HG03520 (cell line): ENCODE data around the gene MSANTD1.
"Not testable (repeated sequence)": the region's sequence is repeated elsewhere in the genome, so short reads cannot be mapped to it uniquely, and the experiment has no call there.

Source experiments
- ATAC-seq: cut with Tn5 transposase; IDR thresholded peaks from one replicate; pipeline ENCODE4 v1.9.1; 2021; ENCODE audit warnings: mild to moderate bottlenecking, moderate library complexity; ENCODE audit not compliant: unreplicated experiment

The MSANTD1 gene

DNA sequence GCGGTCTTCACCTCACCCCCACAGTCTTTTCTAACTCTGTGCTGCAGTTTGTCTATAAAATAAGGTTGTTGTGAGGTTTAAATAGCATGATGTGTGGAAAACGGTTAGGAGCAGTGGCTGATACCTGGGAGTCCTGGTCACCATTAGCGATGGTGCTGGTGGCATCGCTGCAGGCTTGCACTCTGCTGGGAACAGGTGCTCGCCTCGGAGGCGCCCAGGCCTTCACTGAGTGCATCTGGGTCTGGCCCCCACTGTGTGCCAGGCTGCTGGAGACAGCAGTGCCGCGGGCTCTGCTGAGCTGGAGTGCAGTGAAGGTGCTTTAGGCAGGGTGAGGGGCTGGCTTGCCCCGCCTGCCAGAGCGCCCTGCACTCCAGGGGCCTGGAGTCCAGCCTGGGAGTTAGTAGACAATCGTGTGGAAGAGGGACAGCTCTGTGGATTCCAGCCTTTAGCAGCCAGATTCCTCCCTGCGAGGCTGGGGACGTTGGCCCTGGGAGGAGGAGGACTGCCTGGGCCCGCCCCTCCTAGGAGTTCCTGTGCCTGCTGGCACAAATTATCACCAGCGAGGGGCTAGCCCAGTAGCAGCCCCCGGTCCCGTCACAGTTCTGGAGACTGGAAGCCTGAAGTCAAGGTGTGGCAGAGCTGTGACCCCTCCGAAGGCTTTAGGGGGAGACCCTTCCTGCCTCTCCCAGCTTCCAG lies 51.2 kb downstream of the MSANTD1 start:
- ATAC-seq = no peak

DNA sequence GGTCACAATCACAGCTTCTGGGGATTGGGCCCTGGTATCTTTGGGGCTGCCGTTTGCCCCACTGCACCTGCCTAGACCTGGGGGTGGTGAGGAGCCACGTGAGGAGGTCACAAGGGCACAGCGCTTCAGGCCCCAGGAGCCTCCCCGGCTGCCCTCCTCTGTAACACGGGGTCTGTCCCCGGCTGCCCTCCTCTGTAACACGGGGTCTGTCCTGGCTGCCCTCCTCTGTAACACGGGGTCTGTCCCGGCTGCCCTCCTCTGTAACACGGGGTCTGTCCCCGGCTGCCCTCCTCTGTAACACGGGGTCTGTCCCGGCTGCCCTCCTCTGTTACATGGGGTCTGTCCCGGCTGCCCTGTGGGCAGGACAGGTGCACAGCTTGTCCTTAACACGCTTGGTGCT lies 51.9 kb downstream of the MSANTD1 start:
- ATAC-seq = not testable (repeated sequence)

DNA sequence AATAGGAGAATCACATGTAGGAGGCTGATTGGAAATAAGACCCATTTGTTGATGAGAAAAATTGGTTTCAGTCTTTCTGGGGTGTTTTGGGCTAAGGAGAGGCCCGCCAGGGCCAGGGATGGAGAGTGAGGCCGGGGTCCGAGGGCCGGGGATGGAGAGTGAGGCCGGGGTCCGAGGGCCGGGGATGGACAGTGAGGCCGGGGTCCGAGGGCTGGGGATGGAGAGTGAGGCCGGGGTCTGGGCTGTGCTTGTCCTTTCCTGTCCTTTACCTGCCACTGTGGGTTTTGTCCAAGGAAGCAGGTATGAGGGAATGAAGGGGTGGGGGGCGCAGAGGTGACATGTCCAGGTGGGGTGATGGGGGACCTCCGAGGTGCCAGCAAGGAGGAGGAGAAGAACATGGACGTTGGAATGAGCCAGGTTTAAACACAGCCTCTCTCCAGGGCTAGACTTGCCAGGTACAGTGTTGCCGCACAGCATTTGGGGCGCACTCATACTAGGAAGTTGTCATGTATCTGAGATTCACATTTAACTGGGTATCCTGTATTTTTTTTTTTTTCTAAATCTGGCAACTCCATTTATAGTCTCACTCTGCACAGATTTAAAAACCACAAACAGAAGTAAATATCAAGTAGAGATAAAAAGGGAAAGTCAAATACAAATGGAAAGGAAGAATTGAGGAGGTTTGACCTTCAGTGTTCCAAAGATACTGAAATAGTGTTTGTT lies 52.7 kb downstream of the MSANTD1 start:
- no peak for ATAC-seq

DNA sequence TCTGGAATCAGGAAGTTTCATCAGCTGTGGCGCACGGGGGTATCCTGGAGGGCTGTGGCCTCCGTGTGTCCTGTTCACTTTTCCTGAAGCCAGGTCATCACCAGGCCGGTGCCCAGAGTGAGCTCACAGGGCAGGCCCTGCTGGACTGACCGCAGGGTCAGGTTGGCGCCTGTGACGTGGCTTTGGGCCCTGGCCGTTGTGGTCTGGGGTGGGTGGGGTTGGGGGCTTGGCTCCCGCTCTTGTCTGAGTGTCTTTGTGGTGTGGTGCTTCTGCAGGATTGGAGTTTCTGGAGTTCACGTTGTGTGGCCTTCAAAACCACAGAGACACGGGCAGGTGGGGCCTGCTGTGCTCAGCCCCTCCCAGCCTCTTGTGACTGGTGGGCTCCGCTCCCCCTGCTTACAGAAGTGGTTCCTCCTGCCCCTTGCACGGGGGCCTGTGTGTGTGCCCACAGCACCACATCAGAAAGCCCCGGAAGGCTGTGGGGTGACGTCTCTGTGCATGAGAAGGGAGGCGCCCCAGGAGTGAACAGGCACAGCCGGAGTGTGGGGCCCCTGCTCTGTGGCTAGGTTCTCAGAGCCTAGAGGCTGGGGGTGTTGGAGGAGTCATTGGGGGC lies 53.3 kb downstream of the MSANTD1 start:
- ATAC-seq = no peak

DNA sequence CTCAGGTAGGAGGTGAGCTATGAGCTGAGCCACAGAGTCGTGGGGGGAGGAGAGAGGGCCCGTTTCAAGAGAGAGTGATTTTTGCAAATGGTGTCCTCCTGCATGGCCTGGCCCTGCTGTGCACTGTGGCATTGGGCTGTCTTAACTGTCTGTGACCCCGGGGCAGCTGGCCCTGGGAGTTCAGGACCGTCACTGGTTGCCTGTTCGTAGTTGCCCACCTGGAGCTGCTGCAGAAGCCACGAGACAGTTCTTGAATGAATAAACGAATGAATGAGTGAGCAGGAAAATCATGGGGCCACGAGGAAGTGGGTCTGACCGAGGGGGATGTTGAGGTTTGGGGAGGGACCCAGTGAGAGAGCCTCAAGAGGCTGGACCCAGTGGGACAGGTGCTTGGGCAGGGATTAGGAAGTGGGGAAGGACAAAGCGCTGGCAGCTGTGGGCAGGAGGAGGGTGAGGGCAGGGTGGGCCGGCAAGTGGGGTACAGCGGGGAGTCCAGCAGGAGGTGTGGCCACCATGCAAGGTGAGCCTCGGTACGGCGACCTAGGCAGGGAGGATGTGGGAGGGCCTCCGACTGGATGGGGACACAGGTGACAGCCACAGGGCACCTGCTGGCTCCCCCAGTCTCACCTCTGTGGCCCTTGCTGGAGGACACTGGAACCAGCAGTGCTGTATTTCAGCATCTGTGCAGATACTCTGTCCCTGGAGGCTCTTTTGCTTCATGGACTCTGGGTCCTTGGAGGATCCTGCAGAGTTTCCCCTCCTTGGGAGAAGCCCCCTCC lies 54.0 kb downstream of the MSANTD1 start:
- ATAC-seq = no peak

DNA sequence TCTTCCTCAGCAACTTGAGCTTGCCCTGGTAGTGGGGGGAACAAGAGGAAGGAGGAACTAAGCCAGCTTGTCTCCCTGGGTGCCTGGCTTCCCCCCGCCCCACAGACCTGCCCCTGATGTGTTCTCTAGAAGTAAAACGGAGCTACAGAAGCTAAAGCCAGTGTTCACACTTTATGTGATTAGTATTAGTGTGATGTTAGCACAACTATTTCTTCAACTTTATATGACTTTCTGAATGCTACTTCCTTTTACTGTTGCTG lies 54.5 kb downstream of the MSANTD1 start:
- no peak for ATAC-seq

DNA sequence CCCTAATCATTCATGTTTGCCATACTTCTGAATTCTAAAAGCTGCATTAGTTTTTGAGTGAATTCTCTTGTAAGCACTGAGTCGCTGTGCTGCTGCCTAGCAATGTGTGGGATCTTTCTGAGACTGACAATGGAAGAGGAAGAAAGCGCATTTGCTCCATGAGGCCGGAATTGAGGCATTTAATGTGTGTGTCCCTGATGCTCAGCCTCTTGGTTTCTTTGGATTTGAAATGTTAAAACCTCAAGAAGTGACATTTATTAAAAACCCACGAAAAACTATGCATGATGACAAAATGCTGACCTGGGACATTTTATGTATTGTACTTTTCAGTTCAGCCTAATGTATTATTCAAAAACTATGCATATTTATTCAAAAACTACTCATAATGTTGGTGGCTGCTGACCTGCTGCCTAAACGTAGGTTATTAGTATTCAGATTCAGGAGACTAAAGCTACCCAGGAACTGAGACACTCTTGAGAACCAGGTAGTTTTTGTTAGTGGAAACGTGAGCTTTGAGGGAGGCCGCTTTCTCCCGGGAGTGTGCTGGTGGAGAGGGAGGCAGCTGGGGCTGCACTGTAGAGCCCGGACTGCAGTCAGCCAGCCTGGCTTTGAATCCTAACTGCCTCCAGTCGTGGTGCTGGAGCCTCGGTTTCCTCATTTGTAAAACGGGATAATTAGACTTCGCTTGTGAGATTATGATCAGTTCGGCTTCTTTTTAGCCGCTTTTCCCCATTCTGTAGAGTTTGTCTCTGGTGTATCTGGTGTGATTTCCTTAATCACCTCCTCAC lies 55.2 kb downstream of the MSANTD1 start:
- no peak for ATAC-seq

DNA sequence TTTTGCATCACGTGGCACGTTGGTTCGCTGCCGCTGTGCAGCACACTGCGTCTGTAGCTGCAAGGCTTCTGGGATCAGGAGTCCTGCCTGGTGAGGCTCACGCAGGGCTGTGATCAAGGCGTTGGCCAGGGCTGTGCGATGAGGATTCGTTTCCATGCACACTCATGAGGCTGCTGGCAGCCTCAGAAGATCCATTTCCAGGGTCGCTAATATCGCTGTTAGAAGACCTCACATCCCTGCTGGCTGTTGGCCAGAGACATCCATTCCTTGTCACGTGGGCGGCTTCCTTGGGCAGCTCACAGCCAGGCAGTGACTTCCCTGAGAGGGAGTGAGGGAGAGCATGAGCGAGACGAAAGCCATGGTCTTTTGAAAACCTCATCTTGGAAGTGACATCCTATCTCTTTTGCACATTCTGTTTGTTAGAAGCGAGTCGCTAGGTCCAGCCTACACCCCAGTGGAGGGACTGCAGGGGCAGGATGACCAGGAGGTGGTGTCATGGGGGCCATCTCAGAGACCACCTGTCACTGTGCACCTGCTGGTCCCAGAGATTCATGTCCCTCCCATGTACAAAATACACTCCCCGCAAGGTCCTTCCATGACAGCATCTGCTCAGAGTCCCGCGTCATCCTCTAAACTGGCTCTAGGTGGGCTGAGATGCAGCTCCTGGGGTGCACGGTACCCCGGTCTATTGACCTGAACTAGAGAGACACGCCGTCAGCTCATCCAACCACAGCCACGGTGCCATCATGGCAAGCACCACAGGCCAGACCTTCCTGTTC lies 56.1 kb downstream of the MSANTD1 start:
- no peak for ATAC-seq

DNA sequence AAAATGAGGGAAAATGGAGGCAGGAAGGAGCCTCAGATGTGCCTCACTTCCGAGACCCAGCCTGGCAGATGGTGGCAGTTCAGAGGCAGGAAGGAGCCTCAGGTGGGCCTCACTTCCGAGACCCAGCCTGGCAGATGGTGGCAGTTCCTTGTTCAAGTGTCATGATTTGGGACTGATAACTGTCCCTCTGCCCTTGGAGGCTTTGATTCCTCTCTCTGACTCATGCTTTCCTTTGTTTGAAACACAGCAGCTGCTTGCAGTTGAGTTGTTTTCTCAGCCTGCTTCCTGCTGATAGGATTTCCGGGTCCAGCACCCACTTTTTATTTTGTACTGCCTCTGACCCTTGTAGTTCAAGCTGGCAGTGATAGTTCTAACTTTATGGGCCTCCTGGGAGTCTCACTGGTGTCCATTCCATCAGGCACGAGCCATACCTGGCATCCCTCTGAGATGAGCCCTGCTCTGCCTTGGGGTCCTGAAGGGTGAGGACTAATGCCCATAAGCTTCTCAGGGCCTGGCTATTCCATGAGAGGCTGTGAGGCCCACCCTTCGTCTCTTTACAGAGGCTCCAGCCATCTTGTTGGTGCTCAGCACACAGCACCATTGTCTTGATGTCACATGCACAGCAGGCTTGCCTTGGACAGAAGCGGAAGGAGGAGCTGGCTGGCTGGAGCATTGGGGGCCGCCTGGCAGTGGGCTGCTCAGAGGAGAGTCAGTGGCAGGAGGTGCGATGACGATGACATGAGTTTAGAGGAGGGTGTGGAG lies 56.8 kb downstream of the MSANTD1 start:
- ATAC-seq = no peak
